HEK293 (cell line): Measurements from ENCODE around the gene DNAH11.

Experiments used
- CTCF ChIA-PET: fragments of 350-600 bp; formaldehyde crosslinking; extraction: SDS; loops from one replicate; lab custom pipeline; 2021; ENCODE audit warnings: antibody characterized with exemption; lab: Yijun Ruan, JAX
- POLR2A ChIA-PET: fragments of 300-600 bp; formaldehyde crosslinking; extraction: SDS; loops from one replicate; lab custom pipeline; 2020; ENCODE audit warnings: antibody characterized with exemption, inconsistent platforms; lab: Yijun Ruan, JAX
- H3K27ac ChIP-seq: fragments of 200-500 bp; sonication (Bioruptor generic); 2 replicates; pipeline ENCODE4 v1.5.1; 2014; ENCODE audit warnings: low read depth, low read length, control low read depth, inconsistent platforms; ENCODE audit errors: extremely low read depth
- H3K36me3 ChIP-seq, 2 experiments: fragments of 200-500 bp in 1 of 2; sonication (Bioruptor generic) in 1 of 2; 1 replicate in 1 of 2; 2 replicates in 1 of 2; pipeline ENCODE4 v1.5.1; 2014 to 2017; ENCODE audit warnings: inconsistent platforms in 2 of 2, low read length in 2 of 2; ENCODE audit not compliant: control insufficient read depth in 2 of 2, insufficient read depth in 1 of 2
- H3K4me1 ChIP-seq: fragments of 200-500 bp; sonication (Bioruptor generic); 2 replicates; pipeline ENCODE4 v1.5.1; 2014; ENCODE audit warnings: mild to moderate bottlenecking, low read length, inconsistent platforms; ENCODE audit not compliant: control insufficient read depth, insufficient read depth
- H3K4me3 ChIP-seq: 2 replicates; pipeline ENCODE4 v1.5.1; 2011; ENCODE audit warnings: low read depth, mild to moderate bottlenecking, control low read depth, low read length, moderate library complexity
- H3K9me3 ChIP-seq: fragments of 200-500 bp; sonication (Bioruptor generic); 2 replicates; pipeline ENCODE4 v1.5.1; 2014; ENCODE audit warnings: low read depth, low read length, inconsistent platforms; ENCODE audit not compliant: control insufficient read depth, insufficient read depth
- EGR2 ChIP-seq: fragments of 450-650 bp; formaldehyde crosslinking; IDR thresholded peaks from 2 replicates; pipeline ENCODE4 v1.5.1; 2016; ENCODE audit warnings: low read depth, missing biosample characterization, missing genetic modification characterization
- GFI1B ChIP-seq: fragments of 450-650 bp; formaldehyde crosslinking; IDR thresholded peaks from 2 replicates; pipeline ENCODE4 v1.5.1; 2016; ENCODE audit warnings: missing biosample characterization, missing genetic modification characterization
- KLF1 ChIP-seq: fragments of 450-650 bp; formaldehyde crosslinking; IDR thresholded peaks from 2 replicates; pipeline ENCODE4 v1.5.1; 2016; ENCODE audit warnings: missing biosample characterization, missing genetic modification characterization
- MEIS1 ChIP-seq: sonication (generic); formaldehyde crosslinking; IDR thresholded peaks from 2 replicates; pipeline ENCODE4 v1.8.1; 2022; ENCODE audit warnings: missing genetic modification reagents, mild to moderate bottlenecking, borderline replicate concordance
- MYNN ChIP-seq: fragments of 450-650 bp; formaldehyde crosslinking; IDR thresholded peaks from 2 replicates; pipeline ENCODE4 v1.5.1; 2016; ENCODE audit warnings: missing biosample characterization, missing genetic modification characterization, borderline replicate concordance
- SCRT2 ChIP-seq: fragments of 450-650 bp; formaldehyde crosslinking; IDR thresholded peaks from 2 replicates; pipeline ENCODE4 v1.5.1; 2016; ENCODE audit warnings: missing biosample characterization, missing genetic modification characterization
- SP7 ChIP-seq: fragments of 450-650 bp; formaldehyde crosslinking; IDR thresholded peaks from 2 replicates; pipeline ENCODE4 v1.5.1; 2016; ENCODE audit warnings: missing biosample characterization, missing genetic modification characterization
- ZNF112 ChIP-seq: fragments of 450-650 bp; formaldehyde crosslinking; IDR thresholded peaks from 2 replicates; pipeline ENCODE4 v1.5.0; 2017; ENCODE audit warnings: missing biosample characterization, missing genetic modification characterization
- ZNF114 ChIP-seq: fragments of 450-650 bp; formaldehyde crosslinking; IDR thresholded peaks from 2 replicates; pipeline ENCODE4 v1.5.0; 2017; ENCODE audit warnings: missing biosample characterization, missing genetic modification characterization
- ZNF140 ChIP-seq: fragments of 450-650 bp; formaldehyde crosslinking; IDR thresholded peaks from 2 replicates; pipeline ENCODE4 v1.5.1; 2016; ENCODE audit warnings: missing biosample characterization, missing genetic modification characterization
- ZNF157 ChIP-seq: fragments of 450-650 bp; formaldehyde crosslinking; IDR thresholded peaks from 2 replicates; pipeline ENCODE4 v1.5.1; 2016; ENCODE audit warnings: missing biosample characterization, missing genetic modification characterization
- ZNF174 ChIP-seq: fragments of 450-650 bp; formaldehyde crosslinking; IDR thresholded peaks from 2 replicates; pipeline ENCODE4 v1.5.0; 2017; ENCODE audit warnings: missing biosample characterization, mild to moderate bottlenecking, missing genetic modification characterization
- ZNF324 ChIP-seq: fragments of 450-650 bp; formaldehyde crosslinking; IDR thresholded peaks from 2 replicates; pipeline ENCODE4 v1.5.1; 2016; ENCODE audit warnings: missing biosample characterization, missing genetic modification characterization
- ZNF341 ChIP-seq: fragments of 450-650 bp; formaldehyde crosslinking; IDR thresholded peaks from 2 replicates; pipeline ENCODE4; 2016; ENCODE audit warnings: low read depth, missing biosample characterization, missing genetic modification characterization
- ZNF391 ChIP-seq: fragments of 450-650 bp; formaldehyde crosslinking; IDR thresholded peaks from 2 replicates; pipeline ENCODE4 v1.5.1; 2016; ENCODE audit warnings: low read depth, missing biosample characterization, missing genetic modification characterization, borderline replicate concordance
- ZNF549 ChIP-seq: fragments of 450-650 bp; IDR thresholded peaks from 2 replicates; pipeline ENCODE4 v1.5.1; 2018; ENCODE audit warnings: missing biosample characterization, missing genetic modification characterization, mild to moderate bottlenecking, inconsistent platforms, moderate library complexity
- ZNF558 ChIP-seq: fragments of 450-650 bp; formaldehyde crosslinking; IDR thresholded peaks from 2 replicates; pipeline ENCODE4 v1.5.1; 2016; ENCODE audit warnings: missing biosample characterization, missing genetic modification characterization
- ZNF571 ChIP-seq: fragments of 450-650 bp; formaldehyde crosslinking; IDR thresholded peaks from 2 replicates; pipeline ENCODE4 v1.5.0; 2017; ENCODE audit warnings: missing biosample characterization, missing genetic modification characterization
- ZNF621 ChIP-seq: fragments of 450-650 bp; formaldehyde crosslinking; IDR thresholded peaks from 2 replicates; pipeline ENCODE4 v1.5.1; 2017; ENCODE audit warnings: missing biosample characterization, missing genetic modification characterization
- ZNF626 ChIP-seq: fragments of 450-650 bp; sonication (Bioruptor Pico); formaldehyde crosslinking; IDR thresholded peaks from 2 replicates; pipeline ENCODE4 v1.5.1; 2018; ENCODE audit warnings: missing biosample characterization, missing genetic modification characterization, inconsistent platforms
- ZNF830 ChIP-seq: fragments of 450-650 bp; IDR thresholded peaks from 2 replicates; pipeline ENCODE4 v1.5.0; 2018; ENCODE audit warnings: missing biosample characterization, missing genetic modification characterization, low read depth, mild to moderate bottlenecking, moderate library complexity
- TF ChIP-seq, protein P1 (sequence below): fragments of 450-650 bp; formaldehyde crosslinking; IDR thresholded peaks from 2 replicates; pipeline ENCODE4 v1.5.1; 2016; ENCODE audit warnings: missing biosample characterization, missing genetic modification characterization
- TF ChIP-seq, protein P2 (sequence below): fragments of 450-650 bp; formaldehyde crosslinking; IDR thresholded peaks from 2 replicates; pipeline ENCODE4 v1.5.1; 2016; ENCODE audit warnings: missing biosample characterization, missing genetic modification characterization
- TF ChIP-seq, protein P3 (sequence below): fragments of 450-650 bp; formaldehyde crosslinking; IDR thresholded peaks from 2 replicates; pipeline ENCODE4 v1.5.1; 2016; ENCODE audit warnings: missing biosample characterization, missing genetic modification characterization

Gene DNAH11

DNA sequence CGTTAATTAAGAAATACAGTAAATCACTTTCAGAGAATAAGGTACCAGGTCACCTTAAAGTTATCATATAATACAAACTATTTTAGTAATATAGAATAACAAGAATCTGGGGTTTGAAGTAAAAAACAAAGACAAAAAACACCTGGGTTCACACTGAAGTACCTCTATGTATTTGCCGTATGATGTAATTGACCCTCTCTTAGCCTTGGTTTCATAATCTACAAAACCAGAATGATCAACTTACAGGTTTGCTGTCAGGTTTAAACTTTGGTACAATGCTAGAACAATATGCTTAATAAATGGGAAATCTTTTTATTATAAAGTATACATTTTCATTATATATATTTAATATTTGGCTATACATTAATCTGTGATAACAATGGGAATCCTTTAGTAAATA, 344.5 kb downstream of the DNAH11 start:
- POLR2A ChIA-PET = no interaction called here
- Histone ChIP-seq H3K9me3 (no peaks in the 10 kb centered on the region), H3K36me3 (no peaks in the 10 kb centered on the region), H3K4me3 (no peak overlapping the region), H3K4me1 (no peaks in the 10 kb centered on the region), H3K27ac (no peak overlapping the region)
- no peak for TF ChIP-seq ZNF112 (tag by site-specific recombination)
- CTCF ChIA-PET = interaction anchor here (0.6 kb wide), 1 partner anchor 502 kb away, joined by 3 read pairs; no protein-coding TSS in a partner anchor

DNA sequence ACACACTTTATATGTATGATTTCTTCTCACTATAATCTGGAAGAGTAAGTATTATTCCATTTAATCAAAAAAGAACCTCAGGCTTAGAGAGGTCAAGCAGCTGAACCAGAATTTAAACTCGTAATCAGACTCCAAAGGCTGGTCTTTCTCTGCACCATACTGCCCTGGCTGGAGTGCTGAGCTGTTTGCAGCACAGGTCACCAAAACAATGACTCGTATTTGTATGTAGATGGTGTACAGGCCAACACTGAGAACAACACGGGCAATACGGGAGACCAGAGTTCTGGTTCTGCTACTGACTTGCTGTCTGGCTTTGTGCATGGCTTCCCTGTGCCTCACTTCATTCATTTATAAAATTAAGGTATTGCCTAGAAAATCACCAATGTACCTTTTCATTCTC, 344.9 kb downstream of the DNAH11 start:
- no peak overlapping the region for H3K4me3 ChIP-seq
- no peaks in the 10 kb centered on the region for H3K36me3 ChIP-seq
- no peaks in the 10 kb centered on the region for H3K9me3 ChIP-seq
- no peak overlapping the region for H3K27ac ChIP-seq
- H3K4me1 ChIP-seq = no peaks in the 10 kb centered on the region
- TF ChIP-seq EGR2 (no peak), ZNF626 (no peak), ZNF571 (tag by site-specific recombination) (no peak), KLF1 (tag by site-specific recombination) (no peak), ZNF830 (tag by site-specific recombination) (no peak), ZNF140 (tag by site-specific recombination) (no peak), ZNF157 (no peak), SCRT2 (tag by site-specific recombination) (no peak), ZNF324 (tag by site-specific recombination) (no peak), ZNF341 (tag by site-specific recombination) (no peak)
- TF ChIP-seq, protein P1, sequence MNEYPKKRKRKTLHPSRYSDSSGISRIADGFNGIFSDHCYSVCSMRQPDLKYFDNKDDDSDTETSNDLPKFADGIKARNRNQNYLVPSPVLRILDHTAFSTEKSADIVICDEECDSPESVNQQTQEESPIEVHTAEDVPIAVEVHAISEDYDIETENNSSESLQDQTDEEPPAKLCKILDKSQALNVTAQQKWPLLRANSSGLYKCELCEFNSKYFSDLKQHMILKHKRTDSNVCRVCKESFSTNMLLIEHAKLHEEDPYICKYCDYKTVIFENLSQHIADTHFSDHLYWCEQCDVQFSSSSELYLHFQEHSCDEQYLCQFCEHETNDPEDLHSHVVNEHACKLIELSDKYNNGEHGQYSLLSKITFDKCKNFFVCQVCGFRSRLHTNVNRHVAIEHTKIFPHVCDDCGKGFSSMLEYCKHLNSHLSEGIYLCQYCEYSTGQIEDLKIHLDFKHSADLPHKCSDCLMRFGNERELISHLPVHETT (tag by site-specific recombination) = no peak
- TF ChIP-seq, protein P2, sequence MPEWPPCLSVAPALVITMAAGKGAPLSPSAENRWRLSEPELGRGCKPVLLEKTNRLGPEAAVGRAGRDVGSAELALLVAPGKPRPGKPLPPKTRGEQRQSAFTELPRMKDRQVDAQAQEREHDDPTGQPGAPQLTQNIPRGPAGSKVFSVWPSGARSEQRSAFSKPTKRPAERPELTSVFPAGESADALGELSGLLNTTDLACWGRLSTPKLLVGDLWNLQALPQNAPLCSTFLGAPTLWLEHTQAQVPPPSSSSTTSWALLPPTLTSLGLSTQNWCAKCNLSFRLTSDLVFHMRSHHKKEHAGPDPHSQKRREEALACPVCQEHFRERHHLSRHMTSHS (tag by site-specific recombination) = no peak
- ChIA-PET CTCF (no interaction called here), POLR2A (no interaction called here)

DNA sequence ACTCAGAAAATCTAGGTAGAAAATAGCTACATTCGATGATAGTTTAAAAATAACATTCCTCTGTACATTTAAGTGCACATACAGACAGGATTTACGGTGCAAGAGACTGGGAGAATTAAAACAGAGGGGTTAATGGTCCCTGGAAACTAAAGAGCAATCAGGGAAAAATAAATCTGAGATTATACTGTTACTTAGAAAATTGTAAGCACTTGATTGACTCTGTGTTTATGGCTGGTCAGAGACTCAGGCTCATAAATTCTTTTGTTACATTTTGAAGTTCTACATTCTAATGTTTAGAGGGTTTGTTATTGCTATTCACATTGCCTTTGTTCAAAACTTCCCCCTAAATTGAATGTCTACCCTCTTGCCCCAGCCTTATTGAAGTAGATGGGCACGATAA, 348.5 kb downstream of the DNAH11 start:
- TF ChIP-seq ZNF621 (tag by site-specific recombination) (no peak), ZNF174 (tag by site-specific recombination) (no peak), ZNF549 (tag by site-specific recombination) (no peak), MYNN (tag by site-specific recombination) (no peak), MEIS1 (CRISPR knock-in tag) (no peak), ZNF114 (tag by site-specific recombination) (no peak), GFI1B (no peak), ZNF391 (tag by site-specific recombination) (no peak), SP7 (tag by site-specific recombination) (no peak), ZNF558 (tag by site-specific recombination) (no peak)
- TF ChIP-seq, protein P3, sequence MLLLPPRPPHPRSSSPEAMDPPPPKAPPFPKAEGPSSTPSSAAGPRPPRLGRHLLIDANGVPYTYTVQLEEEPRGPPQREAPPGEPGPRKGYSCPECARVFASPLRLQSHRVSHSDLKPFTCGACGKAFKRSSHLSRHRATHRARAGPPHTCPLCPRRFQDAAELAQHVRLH = no peak
- TF ChIP-seq, all 188 proteins: peak for 0
- ChIA-PET CTCF (no interaction called here), POLR2A (no interaction called here)
- Histone ChIP-seq H3K4me1 (no peaks in the 10 kb centered on the region), H3K27ac (no peak overlapping the region), H3K36me3 (no peaks in the 10 kb centered on the region; a peak in 1 of 3 replicates), H3K9me3 (no peaks in the 10 kb centered on the region), H3K4me3 (no peak overlapping the region)
